Glomerular visceral epithelial cell (primary cell): ENCODE results near the gene PACC1.
"Not testable (repeated sequence)": the region's sequence is repeated elsewhere in the genome, so short reads cannot be mapped to it uniquely, and the experiment has no call there.

Experiments used
- DNase-seq: peaks from one replicate; pipeline ENCODE4 v3.0.0-alpha.2; 2016; ENCODE audit errors: extremely low spot score

Gene PACC1

GRCh38 chr1:212395678-212396437, 18.8 kb downstream of the PACC1 start:
- not testable (repeated sequence) for DNase-seq

GRCh38 chr1:212388985-212389716, 25.5 kb downstream of the PACC1 start:
- DNase-seq, result no peak

- no peak for DNase-seq
Observed at GRCh38 chr1:212386029-212386428, 28.7 kb downstream of the PACC1 start.

- DNase-seq, result no peak
Observed at GRCh38 chr1:212381397-212382035, 33.2 kb downstream of the PACC1 start.

GRCh38 chr1:212379366-212379765, 35.3 kb downstream of the PACC1 start:
- no peak for DNase-seq

GRCh38 chr1:212377644-212378043, 37.0 kb downstream of the PACC1 start:
- no peak for DNase-seq

- DNase-seq, result no peak
Observed at GRCh38 chr1:212375986-212376385, 38.7 kb downstream of the PACC1 start.

GRCh38 chr1:212368073-212368484, 46.6 kb downstream of the PACC1 start:
- DNase-seq, result peak; percentile 70

GRCh38 chr1:212367474-212368072, 47.1 kb downstream of the PACC1 start:
- no peak for DNase-seq

GRCh38 chr1:212366901-212367300, 47.8 kb downstream of the PACC1 start:
- no peak for DNase-seq

- DNase-seq, result no peak
Observed at GRCh38 chr1:212364985-212365384, 49.7 kb downstream of the PACC1 start.

GRCh38 chr1:212359794-212360479, 54.7 kb downstream of the PACC1 start:
- DNase-seq, result no peak

- no peak for DNase-seq
Observed at GRCh38 chr1:212355230-212355969, 59.3 kb downstream of the PACC1 start.

GRCh38 chr1:212354464-212354863, 60.2 kb downstream of the PACC1 start:
- no peak for DNase-seq

- DNase-seq, result no peak
Observed at GRCh38 chr1:212353181-212353580, 61.5 kb downstream of the PACC1 start.

GRCh38 chr1:212351588-212352362, 62.9 kb downstream of the PACC1 start:
- DNase-seq, result no peak

GRCh38 chr1:212346601-212347000, 68.1 kb downstream of the PACC1 start:
- DNase-seq, result no peak

GRCh38 chr1:212344905-212345304, 69.8 kb downstream of the PACC1 start:
- DNase-seq, result no peak

GRCh38 chr1:212341090-212341489, 73.6 kb downstream of the PACC1 start:
- no peak for DNase-seq

GRCh38 chr1:212329105-212329504, 85.6 kb downstream of the PACC1 start:
- no peak for DNase-seq
